HG03103 (cell line): ENCODE results near the gene YAP1.

ENCODE experiments used
- ATAC-seq: cut with Tn5 transposase; IDR thresholded peaks from one replicate; pipeline ENCODE4 v1.9.1; 2021; ENCODE audit warnings: low read depth; ENCODE audit not compliant: unreplicated experiment

YAP1 gene

GRCh38 chr11:102268083-102268984, 158.1 kb downstream of the YAP1 start:
- peak; percentile 99 for ATAC-seq

- no peak for ATAC-seq
Observed at GRCh38 chr11:102268985-102269470, 158.8 kb downstream of the YAP1 start.

GRCh38 chr11:102269927-102270326, 159.7 kb downstream of the YAP1 start:
- no peak for ATAC-seq

GRCh38 chr11:102272047-102272824, 162.0 kb downstream of the YAP1 start:
- no peak for ATAC-seq

- no peak for ATAC-seq
Observed at GRCh38 chr11:102274628-102275027, 164.4 kb downstream of the YAP1 start.

- ATAC-seq: no peak
Observed at GRCh38 chr11:102276362-102276761, 166.1 kb downstream of the YAP1 start.

- no peak for ATAC-seq
Observed at GRCh38 chr11:102276783-102277182, 166.5 kb downstream of the YAP1 start.

- ATAC-seq: peak; percentile 93
Observed at GRCh38 chr11:102279641-102280170, 169.5 kb downstream of the YAP1 start.

- ATAC-seq: no peak
Observed at GRCh38 chr11:102280245-102280833, 170.1 kb downstream of the YAP1 start.
